GM23338 (cell line): ENCODE data around the gene RASL11A. TPM values are rescaled to one million over a fixed set of nuclear protein-coding genes. Genes with fewer than 3 reads are reported as not detected.

Experiments used
- ATAC-seq: fragments of 200-7000 bp; cut with Tn5 transposase; 3 replicates; pipeline ENCODE4 v1.9.1; 2020
- DNase-seq: peaks from one replicate; pipeline ENCODE4 v3.0.0-alpha.2; 2015; ENCODE audit warnings: low spot score
- H2AFZ ChIP-seq: fragments of 200-600 bp; sonication (generic); 2 replicates; pipeline ENCODE4 v1.8.0; 2016; ENCODE audit warnings: antibody characterized with exemption, mild to moderate bottlenecking, moderate library complexity
- H3F3A ChIP-seq: fragments of 200-600 bp; sonication (generic); replicated peaks from 2 replicates; pipeline ENCODE4 v1.8.0; 2017; ENCODE audit warnings: antibody characterized with exemption, mixed run types, low read depth
- H3K27ac ChIP-seq: fragments of 200-600 bp; sonication (generic); 2 replicates; pipeline ENCODE4 v1.6.1; 2016; ENCODE audit warnings: low read depth
- H3K27me3 ChIP-seq: fragments of 200-600 bp; sonication (generic); 2 replicates; pipeline ENCODE4 v1.8.0; 2016; ENCODE audit warnings: mild to moderate bottlenecking, mixed run types, moderate library complexity; ENCODE audit not compliant: insufficient read depth
- H3K36me3 ChIP-seq: fragments of 200-600 bp; sonication (generic); 2 replicates; pipeline ENCODE4 v1.8.0; 2016; ENCODE audit warnings: mild to moderate bottlenecking; ENCODE audit not compliant: insufficient read depth
- H3K4me1 ChIP-seq: fragments of 200-600 bp; sonication (generic); 2 replicates; pipeline ENCODE4 v1.8.0; 2016; ENCODE audit warnings: mild to moderate bottlenecking, moderate library complexity; ENCODE audit not compliant: insufficient read depth
- H3K4me2 ChIP-seq: fragments of 200-600 bp; sonication (generic); 2 replicates; pipeline ENCODE4 v1.7.1; 2017; ENCODE audit warnings: mixed run types
- H3K4me3 ChIP-seq: fragments of 200-600 bp; sonication (generic); 2 replicates; pipeline ENCODE4 v1.6.1; 2016; ENCODE audit warnings: mixed run types
- H3K79me2 ChIP-seq: fragments of 200-600 bp; sonication (generic); replicated peaks from 2 replicates; pipeline ENCODE4 v1.8.0; 2017; ENCODE audit warnings: mild to moderate bottlenecking; ENCODE audit not compliant: insufficient read depth
- H3K9me2 ChIP-seq: fragments of 200-600 bp; sonication (generic); 2 replicates; pipeline ENCODE4 v1.8.0; 2017; ENCODE audit not compliant: insufficient read depth
- H4K20me1 ChIP-seq: fragments of 200-600 bp; sonication (generic); replicated peaks from 2 replicates; pipeline ENCODE4 v1.8.0; 2017; ENCODE audit warnings: mild to moderate bottlenecking; ENCODE audit not compliant: insufficient read depth
- H3K27ac Mint-ChIP-seq: 2 replicates; pipeline ENCODE4 v1.8.0; 2020; ENCODE audit warnings: inconsistent platforms, mild to moderate bottlenecking, moderate library complexity, mixed read lengths
- H3K27me3 Mint-ChIP-seq: 3 replicates; pipeline ENCODE4 v1.8.0; 2022; ENCODE audit warnings: low read depth, mild to moderate bottlenecking, moderate library complexity, mixed read lengths, inconsistent platforms; ENCODE audit not compliant: insufficient read depth, poor library complexity
- H3K36me3 Mint-ChIP-seq: 3 replicates; pipeline ENCODE4 v1.8.0; 2021; ENCODE audit warnings: low read depth, mild to moderate bottlenecking, inconsistent platforms, moderate library complexity, mixed read lengths
- H3K4me1 Mint-ChIP-seq: 3 replicates; pipeline ENCODE4 v1.8.0; 2020; ENCODE audit warnings: mild to moderate bottlenecking, inconsistent platforms, mixed read lengths
- H3K4me3 Mint-ChIP-seq: 3 replicates; pipeline ENCODE4 v1.8.0; 2021; ENCODE audit warnings: moderate library complexity, mild to moderate bottlenecking, inconsistent platforms, mixed read lengths
- H3K9me3 Mint-ChIP-seq: 3 replicates; pipeline ENCODE4 v1.8.0; 2020; ENCODE audit warnings: moderate library complexity, mild to moderate bottlenecking, inconsistent platforms, mixed read lengths
- CREB1 ChIP-seq: fragments of 250-450 bp; sonication (Bioruptor Pico); IDR thresholded peaks from 2 replicates; pipeline ENCODE4 v1.5.0; 2020; ENCODE audit warnings: low read depth, mild to moderate bottlenecking, moderate library complexity
- CTCF ChIP-seq, 2 experiments: fragments of 200-600 bp in 1 of 2; sonication (generic) in 1 of 2; conservative IDR thresholded peaks; 2 replicates each; pipeline versions ENCODE4 v1.5.1 to v1.6.1; 2016 to 2017; ENCODE audit warnings: antibody characterized with exemption in 2 of 2, low read depth in 2 of 2, mild to moderate bottlenecking in 2 of 2, moderate library complexity in 1 of 2
- EZH2 ChIP-seq: fragments of 200-600 bp; sonication (generic); IDR thresholded peaks from one replicate; pipeline ENCODE4 v1.8.0; 2017; ENCODE audit warnings: antibody characterized with exemption, mild to moderate bottlenecking, low read depth; ENCODE audit not compliant: unreplicated experiment
- EZH2phosphoT487 ChIP-seq: fragments of 200-600 bp; sonication (generic); IDR thresholded peaks from one replicate; pipeline ENCODE4 v1.8.1; 2018; ENCODE audit warnings: antibody characterized with exemption; ENCODE audit not compliant: unreplicated experiment
- JUNB ChIP-seq: IDR thresholded peaks from one replicate; pipeline ENCODE4 v1.6.1; 2016; ENCODE audit warnings: antibody characterized with exemption; ENCODE audit not compliant: unreplicated experiment
- NANOG ChIP-seq: IDR thresholded peaks from 2 replicates; pipeline ENCODE4 v1.6.1; 2016; ENCODE audit warnings: antibody characterized with exemption, borderline replicate concordance
- POLR2AphosphoS5 ChIP-seq: IDR thresholded peaks from 2 replicates; pipeline ENCODE4 v1.6.1; 2016; ENCODE audit warnings: antibody characterized with exemption, low read depth
- REST ChIP-seq: IDR thresholded peaks from one replicate; pipeline ENCODE4 v1.6.1; 2018; ENCODE audit warnings: antibody characterized with exemption; ENCODE audit not compliant: unreplicated experiment
- STAT1 ChIP-seq: IDR thresholded peaks from one replicate; pipeline ENCODE4 v1.6.1; 2016; ENCODE audit warnings: antibody characterized with exemption; ENCODE audit not compliant: unreplicated experiment
- ZNF114 ChIP-seq: fragments of 250-450 bp; sonication (Bioruptor Pico); IDR thresholded peaks from 2 replicates; pipeline ENCODE4 v1.5.0; 2020; ENCODE audit warnings: mild to moderate bottlenecking, moderate library complexity
- ZNF331 ChIP-seq: fragments of 250-450 bp; sonication (Bioruptor Pico); IDR thresholded peaks from 2 replicates; pipeline ENCODE4 v1.5.0; 2020; ENCODE audit warnings: low read depth, mild to moderate bottlenecking, moderate library complexity
- polyA plus RNA-seq: library from polyadenylated mRNA; unstranded; fragments of >200 nt; fragmentation: Nextera tagmentation; extraction: Ambion mirVana; gene quantifications from 2 replicates; pipeline ENCODE4 v1.2.1, GENCODE V29; 2016
- total RNA-seq: library from RNA; depleted of rRNA; stranded (reverse); fragments of >200 nt; shearing (Covaris generic); gene quantifications from 2 replicates; pipeline ENCODE4 v1.2.3, GENCODE V29; 2014
- TF ChIP-seq, protein P1 (sequence below): fragments of 250-450 bp; sonication (Bioruptor Pico); IDR thresholded peaks from 2 replicates; pipeline ENCODE4 v1.5.0; 2020; ENCODE audit warnings: mild to moderate bottlenecking, moderate library complexity
- TF ChIP-seq, protein P2 (sequence below): IDR thresholded peaks from 2 replicates; pipeline ENCODE4 v1.6.1; 2016; ENCODE audit warnings: antibody characterized with exemption

The RASL11A gene
- total and polyA plus RNA-seq, 2 experiments from 2014 or later, result 1.9 to 3.3 TPM

DNA sequence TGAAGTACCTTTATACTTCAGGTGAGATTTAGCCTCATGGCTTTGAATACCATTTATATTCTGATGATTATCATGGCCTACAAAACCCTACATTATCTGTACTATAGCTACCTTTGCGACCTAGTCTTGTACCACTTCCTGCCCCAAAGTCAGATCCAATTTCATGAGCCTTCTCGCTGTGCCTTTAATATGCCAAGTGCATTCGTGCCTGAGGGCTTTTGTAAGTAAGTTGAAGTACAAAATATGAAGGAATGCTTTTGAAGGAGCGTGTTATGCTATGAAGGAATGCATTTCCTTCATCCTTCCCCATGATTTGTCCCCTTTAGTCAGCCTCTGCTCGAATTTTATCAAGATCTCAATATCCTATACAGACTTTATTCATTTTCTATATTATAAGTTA lies 9.2 kb upstream of the RASL11A start:
- peaks cover 3% of the 10 kb centered on the region for H3K27me3 Mint-ChIP-seq
- H3K4me3 ChIP-seq, result no peak overlapping the region
- peaks cover 17% of the 10 kb centered on the region for H3K4me1 ChIP-seq
- peaks cover 21% of the 10 kb centered on the region for H3F3A ChIP-seq
- ATAC-seq, result no peak
- H2AFZ ChIP-seq, result no peak overlapping the region
- TF ChIP-seq EZH2, result no peak
- TF ChIP-seq, protein P1, sequence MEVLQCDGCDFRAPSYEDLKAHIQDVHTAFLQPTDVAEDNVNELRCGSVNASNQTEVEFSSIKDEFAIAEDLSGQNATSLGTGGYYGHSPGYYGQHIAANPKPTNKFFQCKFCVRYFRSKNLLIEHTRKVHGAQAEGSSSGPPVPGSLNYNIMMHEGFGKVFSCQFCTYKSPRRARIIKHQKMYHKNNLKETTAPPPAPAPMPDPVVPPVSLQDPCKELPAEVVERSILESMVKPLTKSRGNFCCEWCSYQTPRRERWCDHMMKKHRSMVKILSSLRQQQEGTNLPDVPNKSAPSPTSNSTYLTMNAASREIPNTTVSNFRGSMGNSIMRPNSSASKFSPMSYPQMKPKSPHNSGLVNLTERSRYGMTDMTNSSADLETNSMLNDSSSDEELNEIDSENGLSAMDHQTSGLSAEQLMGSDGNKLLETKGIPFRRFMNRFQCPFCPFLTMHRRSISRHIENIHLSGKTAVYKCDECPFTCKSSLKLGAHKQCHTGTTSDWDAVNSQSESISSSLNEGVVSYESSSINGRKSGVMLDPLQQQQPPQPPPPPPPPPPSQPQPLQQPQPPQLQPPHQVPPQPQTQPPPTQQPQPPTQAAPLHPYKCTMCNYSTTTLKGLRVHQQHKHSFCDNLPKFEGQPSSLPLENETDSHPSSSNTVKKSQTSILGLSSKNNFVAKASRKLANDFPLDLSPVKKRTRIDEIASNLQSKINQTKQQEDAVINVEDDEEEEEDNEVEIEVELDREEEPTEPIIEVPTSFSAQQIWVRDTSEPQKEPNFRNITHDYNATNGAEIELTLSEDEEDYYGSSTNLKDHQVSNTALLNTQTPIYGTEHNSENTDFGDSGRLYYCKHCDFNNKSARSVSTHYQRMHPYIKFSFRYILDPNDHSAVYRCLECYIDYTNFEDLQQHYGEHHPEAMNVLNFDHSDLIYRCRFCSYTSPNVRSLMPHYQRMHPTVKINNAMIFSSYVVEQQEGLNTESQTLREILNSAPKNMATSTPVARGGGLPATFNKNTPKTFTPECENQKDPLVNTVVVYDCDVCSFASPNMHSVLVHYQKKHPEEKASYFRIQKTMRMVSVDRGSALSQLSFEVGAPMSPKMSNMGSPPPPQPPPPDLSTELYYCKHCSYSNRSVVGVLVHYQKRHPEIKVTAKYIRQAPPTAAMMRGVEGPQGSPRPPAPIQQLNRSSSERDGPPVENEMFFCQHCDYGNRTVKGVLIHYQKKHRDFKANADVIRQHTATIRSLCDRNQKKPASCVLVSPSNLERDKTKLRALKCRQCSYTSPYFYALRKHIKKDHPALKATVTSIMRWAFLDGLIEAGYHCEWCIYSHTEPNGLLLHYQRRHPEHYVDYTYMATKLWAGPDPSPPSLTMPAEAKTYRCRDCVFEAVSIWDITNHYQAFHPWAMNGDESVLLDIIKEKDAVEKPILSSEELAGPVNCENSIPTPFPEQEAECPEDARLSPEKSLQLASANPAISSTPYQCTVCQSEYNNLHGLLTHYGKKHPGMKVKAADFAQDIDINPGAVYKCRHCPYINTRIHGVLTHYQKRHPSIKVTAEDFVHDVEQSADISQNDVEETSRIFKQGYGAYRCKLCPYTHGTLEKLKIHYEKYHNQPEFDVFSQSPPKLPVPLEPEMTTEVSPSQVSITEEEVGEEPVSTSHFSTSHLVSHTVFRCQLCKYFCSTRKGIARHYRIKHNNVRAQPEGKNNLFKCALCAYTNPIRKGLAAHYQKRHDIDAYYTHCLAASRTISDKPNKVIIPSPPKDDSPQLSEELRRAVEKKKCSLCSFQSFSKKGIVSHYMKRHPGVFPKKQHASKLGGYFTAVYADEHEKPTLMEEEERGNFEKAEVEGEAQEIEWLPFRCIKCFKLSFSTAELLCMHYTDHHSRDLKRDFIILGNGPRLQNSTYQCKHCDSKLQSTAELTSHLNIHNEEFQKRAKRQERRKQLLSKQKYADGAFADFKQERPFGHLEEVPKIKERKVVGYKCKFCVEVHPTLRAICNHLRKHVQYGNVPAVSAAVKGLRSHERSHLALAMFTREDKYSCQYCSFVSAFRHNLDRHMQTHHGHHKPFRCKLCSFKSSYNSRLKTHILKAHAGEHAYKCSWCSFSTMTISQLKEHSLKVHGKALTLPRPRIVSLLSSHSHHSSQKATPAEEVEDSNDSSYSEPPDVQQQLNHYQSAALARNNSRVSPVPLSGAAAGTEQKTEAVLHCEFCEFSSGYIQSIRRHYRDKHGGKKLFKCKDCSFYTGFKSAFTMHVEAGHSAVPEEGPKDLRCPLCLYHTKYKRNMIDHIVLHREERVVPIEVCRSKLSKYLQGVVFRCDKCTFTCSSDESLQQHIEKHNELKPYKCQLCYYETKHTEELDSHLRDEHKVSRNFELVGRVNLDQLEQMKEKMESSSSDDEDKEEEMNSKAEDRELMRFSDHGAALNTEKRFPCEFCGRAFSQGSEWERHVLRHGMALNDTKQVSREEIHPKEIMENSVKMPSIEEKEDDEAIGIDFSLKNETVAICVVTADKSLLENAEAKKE (CRISPR knock-in tag), result no peak
- TF ChIP-seq POLR2AphosphoS5, result no peak
- no peak for TF ChIP-seq REST
- no peak for TF ChIP-seq ZNF331 (CRISPR knock-in tag)
- TF ChIP-seq JUNB, result no peak
- TF ChIP-seq EZH2phosphoT487, result no peak
- TF ChIP-seq, protein P2, sequence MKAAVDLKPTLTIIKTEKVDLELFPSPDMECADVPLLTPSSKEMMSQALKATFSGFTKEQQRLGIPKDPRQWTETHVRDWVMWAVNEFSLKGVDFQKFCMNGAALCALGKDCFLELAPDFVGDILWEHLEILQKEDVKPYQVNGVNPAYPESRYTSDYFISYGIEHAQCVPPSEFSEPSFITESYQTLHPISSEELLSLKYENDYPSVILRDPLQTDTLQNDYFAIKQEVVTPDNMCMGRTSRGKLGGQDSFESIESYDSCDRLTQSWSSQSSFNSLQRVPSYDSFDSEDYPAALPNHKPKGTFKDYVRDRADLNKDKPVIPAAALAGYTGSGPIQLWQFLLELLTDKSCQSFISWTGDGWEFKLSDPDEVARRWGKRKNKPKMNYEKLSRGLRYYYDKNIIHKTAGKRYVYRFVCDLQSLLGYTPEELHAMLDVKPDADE, result no peak
- no peak for TF ChIP-seq ZNF114 (CRISPR knock-in tag)
- TF ChIP-seq STAT1, result no peak
- no peak for TF ChIP-seq CTCF (conservative IDR thresholded peaks at IDR 0.05; ENCODE audit: low read depth in 2 of 2)
- TF ChIP-seq CREB1, result no peak
- TF ChIP-seq NANOG, result no peak
- H3K4me3 Mint-ChIP-seq, result no peak overlapping the region
- H3K9me3 Mint-ChIP-seq, result no peaks in the 10 kb centered on the region
- H3K27me3 ChIP-seq, result no peaks in the 10 kb centered on the region
- peaks cover 3% of the 10 kb centered on the region for H3K79me2 ChIP-seq
- peaks cover 7% of the 10 kb centered on the region; the same call in 1 of the 2 replicates for H4K20me1 ChIP-seq
- H3K27ac ChIP-seq, result peak overlapping the region; percentile 89; the same call in 1 of the 2 replicates
- peaks cover 33% of the 10 kb centered on the region for H3K36me3 Mint-ChIP-seq
- no peaks in the 10 kb centered on the region for H3K9me2 ChIP-seq
- H3K36me3 ChIP-seq, result peaks cover 7% of the 10 kb centered on the region; the same call in 1 of the 2 replicates
- peaks cover 31% of the 10 kb centered on the region for H3K4me1 Mint-ChIP-seq
- H3K4me2 ChIP-seq, result no peak overlapping the region
- no peak for DNase-seq
- peak overlapping the region; percentile 82 for H3K27ac Mint-ChIP-seq
